ENCODE measurements around the gene MAGI2. TPM values are rescaled to one million over a fixed set of nuclear protein-coding genes. Genes with fewer than 3 reads are reported as not detected.

The MAGI2 gene
- total RNA-seq, 2 donors from 2014 or later: 10.3 to 19.2 TPM

DNA sequence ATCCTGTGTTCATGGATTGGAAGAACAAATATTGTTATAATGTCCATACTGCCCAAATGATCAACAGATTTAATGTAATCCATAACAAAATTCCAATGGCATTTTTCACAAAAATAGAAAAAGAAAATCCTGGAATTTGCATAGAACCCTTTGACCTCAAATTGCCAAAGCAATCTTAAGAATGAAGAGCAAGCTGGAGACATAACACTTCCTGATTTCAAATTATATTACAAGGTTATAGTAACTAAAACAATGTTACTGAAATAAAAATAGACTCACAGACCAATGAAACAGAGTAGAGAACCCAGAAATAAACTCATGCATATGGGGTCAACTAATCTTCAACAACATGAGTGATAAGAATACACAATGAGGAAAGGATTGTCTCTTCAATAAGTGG is 1352.4 kb downstream of the MAGI2 start:
- H3K27ac ChIP-seq (ENCODE audit: low read depth, low read length): no peak overlapping the region
- no peak for TF ChIP-seq CTCF (conservative IDR thresholded peaks at IDR 0.05)
- Mint-ChIP-seq H3K4me3 (no peak overlapping the region), H3K27me3 (ENCODE audit: insufficient read depth) (no peaks in the 10 kb centered on the region), H3K9me3 (peaks cover 3% of the 10 kb centered on the region), H3K4me1 (no peaks in the 10 kb centered on the region), H3K27ac (no peak overlapping the region), H3K36me3 (ENCODE audit: low read depth) (no peaks in the 10 kb centered on the region)
- H3K36me3 ChIP-seq (ENCODE audit: control insufficient read depth, insufficient read depth, low read length): no peaks in the 10 kb centered on the region
- H3K4me3 ChIP-seq (ENCODE audit: low read length): no peak overlapping the region
- H3K9me3 ChIP-seq (ENCODE audit: control insufficient read depth, low read length): no peaks in the 10 kb centered on the region
- H3K27me3 ChIP-seq (ENCODE audit: control insufficient read depth, insufficient read depth, low read length, poor library complexity, severe bottlenecking): no peaks in the 10 kb centered on the region
- no peaks in the 10 kb centered on the region for H3K4me1 ChIP-seq (ENCODE audit: control insufficient read depth, insufficient read depth, low read length)
- H3K9ac ChIP-seq (ENCODE audit: extremely low read depth, low read length, poor library complexity, severe bottlenecking): no peak overlapping the region
- DNase-seq: no peak

DNA sequence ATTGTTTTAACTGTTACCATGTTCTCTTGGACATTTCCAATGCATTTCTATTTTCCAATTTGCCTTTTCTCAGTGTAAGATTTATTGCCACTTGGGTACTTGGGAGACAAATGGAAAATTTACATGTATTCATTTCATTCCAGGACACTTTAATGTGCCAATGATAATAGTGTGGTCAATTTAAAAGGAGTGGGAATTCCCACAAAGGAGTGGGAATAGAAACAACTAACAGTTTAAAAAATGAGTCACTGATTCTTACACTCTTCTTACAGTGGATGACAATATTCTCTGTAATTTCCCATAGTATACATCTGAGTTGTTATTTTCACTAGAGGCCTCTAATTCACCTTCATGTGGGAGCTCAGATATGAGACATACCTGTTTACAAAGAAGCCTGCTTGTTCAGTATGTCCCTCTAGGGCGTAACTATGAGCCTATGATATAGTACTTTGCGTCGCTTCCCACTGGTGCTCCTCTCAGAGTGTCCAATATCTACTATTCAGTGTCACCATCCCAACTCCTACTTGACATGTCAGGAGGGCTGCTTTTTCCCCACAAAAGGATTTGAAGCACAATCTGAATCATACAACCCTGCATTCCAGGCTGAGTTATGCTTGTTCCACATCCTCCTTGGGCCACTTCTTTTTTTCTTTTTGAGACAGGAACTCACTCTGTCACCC is 1353.6 kb downstream of the MAGI2 start:
- Histone ChIP-seq H3K27me3 (ENCODE audit: control insufficient read depth, insufficient read depth, low read length, poor library complexity, severe bottlenecking) (no peaks in the 10 kb centered on the region), H3K36me3 (ENCODE audit: control insufficient read depth, insufficient read depth, low read length) (no peaks in the 10 kb centered on the region), H3K9me3 (ENCODE audit: control insufficient read depth, low read length) (no peaks in the 10 kb centered on the region), H3K27ac (ENCODE audit: low read depth, low read length) (no peak overlapping the region), H3K4me3 (ENCODE audit: low read length) (no peak overlapping the region), H3K9ac (ENCODE audit: extremely low read depth, low read length, poor library complexity, severe bottlenecking) (no peak overlapping the region), H3K4me1 (ENCODE audit: control insufficient read depth, insufficient read depth, low read length) (no peaks in the 10 kb centered on the region)
- Mint-ChIP-seq H3K9me3 (peaks cover 3% of the 10 kb centered on the region), H3K27ac (no peak overlapping the region), H3K27me3 (ENCODE audit: insufficient read depth) (no peaks in the 10 kb centered on the region), H3K36me3 (ENCODE audit: low read depth) (no peaks in the 10 kb centered on the region), H3K4me1 (no peaks in the 10 kb centered on the region), H3K4me3 (no peak overlapping the region)
- TF ChIP-seq CTCF (conservative IDR thresholded peaks at IDR 0.05): no peak
- no peak for DNase-seq
- 91 to 93% methylated on average over 3 of the region's 3 CpGs for WGBS, 2 experiments (ENCODE audit: insufficient coverage in 1 of 2, insufficient read length in 1 of 2)

GRCh38 chr7:78095549-78095948 is 1357.9 kb downstream of the MAGI2 start:
- peak; percentile 57 for TF ChIP-seq CTCF (conservative IDR thresholded peaks at IDR 0.05)
- H3K27me3 ChIP-seq (ENCODE audit: control insufficient read depth, insufficient read depth, low read length, poor library complexity, severe bottlenecking): no peaks in the 10 kb centered on the region
- no peak overlapping the region for H3K27ac ChIP-seq (ENCODE audit: low read depth, low read length)
- no peak overlapping the region for H3K27ac Mint-ChIP-seq
- no peak overlapping the region for H3K9ac ChIP-seq (ENCODE audit: extremely low read depth, low read length, poor library complexity, severe bottlenecking)
- no peak for DNase-seq
- peaks cover 3% of the 10 kb centered on the region for H3K9me3 Mint-ChIP-seq
- H3K36me3 Mint-ChIP-seq (ENCODE audit: low read depth): no peaks in the 10 kb centered on the region
- H3K4me3 ChIP-seq (ENCODE audit: low read length): no peak overlapping the region
- peaks cover 3% of the 10 kb centered on the region for H3K4me1 Mint-ChIP-seq
- no peaks in the 10 kb centered on the region for H3K4me1 ChIP-seq (ENCODE audit: control insufficient read depth, insufficient read depth, low read length)
- no peaks in the 10 kb centered on the region for H3K9me3 ChIP-seq (ENCODE audit: control insufficient read depth, low read length)
- H3K36me3 ChIP-seq (ENCODE audit: control insufficient read depth, insufficient read depth, low read length): no peaks in the 10 kb centered on the region
- no peaks in the 10 kb centered on the region for H3K27me3 Mint-ChIP-seq (ENCODE audit: insufficient read depth)
- H3K4me3 Mint-ChIP-seq: no peak overlapping the region
